LNCaP clone FGC (cell line): ENCODE measurements around the gene MRPL34.

Experiments used
- DNase-seq: peaks from one replicate; pipeline ENCODE4 v3.0.0-alpha.2; 2011; ENCODE audit warnings: low read depth
- H3K4me3 ChIP-seq: 2 replicates; pipeline ENCODE4 v1.5.1; 2011; ENCODE audit warnings: mild to moderate bottlenecking, low read depth, low read length, control low read depth
- CTCF ChIP-seq: IDR thresholded peaks from 2 replicates; pipeline ENCODE4 v1.5.1; 2012; ENCODE audit warnings: mild to moderate bottlenecking; ENCODE audit not compliant: control insufficient read depth, insufficient read depth; ENCODE audit errors: extremely low read depth

MRPL34 gene

GRCh38 chr19:17275441-17276175 is 30.1 kb upstream of the MRPL34 start:
- no peak for DNase-seq
- TF ChIP-seq CTCF, result no peak
- no peak overlapping the region for H3K4me3 ChIP-seq

GRCh38 chr19:17279436-17279835 is 26.2 kb upstream of the MRPL34 start:
- DNase-seq, result no peak
- no peak for TF ChIP-seq CTCF
- H3K4me3 ChIP-seq, result no peak overlapping the region

- no peak for TF ChIP-seq CTCF
- peak within 1 kb of the TSS; percentile 52 for H3K4me3 ChIP-seq
- DNase-seq, result no peak
Measured at GRCh38 chr19:17281391-17282304, 24.0 kb upstream of the MRPL34 start, which contains the start of gene ANKLE1. TSS of gene ANKLE1 (plus strand) at chr19:17281901. CDS start at chr19:17281921, 20 bp downstream.

- peak; percentile 95 for TF ChIP-seq CTCF
- DNase-seq, result peak; percentile 39
- peak overlapping the region; percentile 52 for H3K4me3 ChIP-seq
Measured at GRCh38 chr19:17282488-17283125, 23.1 kb upstream of the MRPL34 start.

GRCh38 chr19:17283504-17283996 is 22.1 kb upstream of the MRPL34 start:
- DNase-seq, result no peak
- H3K4me3 ChIP-seq, result no peak overlapping the region
- no peak for TF ChIP-seq CTCF

- H3K4me3 ChIP-seq, result no peak overlapping the region
- no peak for DNase-seq
- TF ChIP-seq CTCF, result no peak
Measured at GRCh38 chr19:17285415-17286135, 20.1 kb upstream of the MRPL34 start.
